Nephron progenitor cell (in vitro differentiated cells): Measurements from ENCODE around the gene RERE.
A peak's percentile ranks its signal among the peaks of the same experiment; 100 is the strongest.

Experiments
- DNase-seq: peaks from one replicate; pipeline ENCODE4 v3.0.0; 2021
- H3K27ac Mint-ChIP-seq: 2 replicates; pipeline ENCODE4 v1.8.0; 2021; ENCODE audit warnings: mild to moderate bottlenecking, moderate library complexity, mixed read lengths
- H3K27me3 Mint-ChIP-seq: 2 replicates; pipeline ENCODE4 v1.8.0; 2021; ENCODE audit warnings: mild to moderate bottlenecking, low read depth, mixed read lengths; ENCODE audit not compliant: poor library complexity
- H3K36me3 Mint-ChIP-seq: 2 replicates; pipeline ENCODE4 v1.8.0; 2021; ENCODE audit warnings: low read depth, mixed read lengths
- H3K4me1 Mint-ChIP-seq: 2 replicates; pipeline ENCODE4 v1.8.0; 2021; ENCODE audit warnings: mixed read lengths
- H3K4me3 Mint-ChIP-seq: 2 replicates; pipeline ENCODE4 v1.8.0; 2021; ENCODE audit warnings: mild to moderate bottlenecking, moderate library complexity, mixed read lengths
- H3K9me3 Mint-ChIP-seq: 2 replicates; pipeline ENCODE4 v1.8.0; 2021; ENCODE audit warnings: mild to moderate bottlenecking, moderate library complexity, mixed read lengths
- CTCF ChIP-seq: fragments of 200-600 bp; sonication (generic); IDR thresholded peaks from 2 replicates; pipeline ENCODE4 v1.5.0; 2021; ENCODE audit warnings: antibody characterized with exemption

RERE gene

GRCh38 chr1:8540971-8541370 lies 276.5 kb downstream of the RERE start:
- Mint-ChIP-seq H3K9me3 (peaks cover 15% of the 10 kb centered on the region), H3K4me1 (peaks cover 45% of the 10 kb centered on the region), H3K4me3 (no peak overlapping the region), H3K27ac (peak overlapping the region; percentile 94), H3K36me3 (peaks cover 70% of the 10 kb centered on the region), H3K27me3 (no peaks in the 10 kb centered on the region)
- DNase-seq: no peak
- TF ChIP-seq CTCF: no peak

GRCh38 chr1:8540261-8540941 lies 277.0 kb downstream of the RERE start:
- Mint-ChIP-seq H3K27ac (peak overlapping the region; percentile 94), H3K36me3 (peaks cover 69% of the 10 kb centered on the region), H3K9me3 (peaks cover 14% of the 10 kb centered on the region), H3K4me3 (peak overlapping the region; percentile 1), H3K4me1 (peaks cover 49% of the 10 kb centered on the region), H3K27me3 (no peaks in the 10 kb centered on the region)
- DNase-seq: no peak
- TF ChIP-seq CTCF: no peak

GRCh38 chr1:8539683-8540082 lies 277.8 kb downstream of the RERE start:
- peaks cover 65% of the 10 kb centered on the region for H3K36me3 Mint-ChIP-seq
- peak overlapping the region; percentile 90 for H3K27ac Mint-ChIP-seq

DNA sequence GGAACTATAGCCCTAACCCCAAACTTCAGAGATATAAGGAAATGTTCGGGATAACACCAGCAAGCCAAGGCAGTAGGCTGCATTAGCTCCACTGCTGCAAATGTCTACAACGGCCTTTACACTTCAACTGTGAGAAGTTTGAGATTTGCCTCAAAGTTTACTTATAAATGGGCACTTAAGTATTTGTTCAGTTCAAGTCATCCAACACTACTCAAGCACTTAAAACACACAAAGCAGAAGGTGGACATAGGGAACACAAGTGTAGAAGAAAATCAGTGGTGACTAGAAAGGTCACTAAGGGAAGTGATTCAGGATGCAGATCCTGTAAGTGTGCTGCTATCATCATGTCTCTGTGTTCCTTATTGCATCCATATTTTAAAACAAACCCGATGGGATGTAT lies 278.9 kb downstream of the RERE start:
- H3K4me3 Mint-ChIP-seq: no peak overlapping the region
- peaks cover 61% of the 10 kb centered on the region for H3K36me3 Mint-ChIP-seq
- H3K27ac Mint-ChIP-seq: peak overlapping the region; percentile 24
- H3K27me3 Mint-ChIP-seq: no peaks in the 10 kb centered on the region
- no peak for DNase-seq
- TF ChIP-seq CTCF: no peak
- H3K9me3 Mint-ChIP-seq: no peaks in the 10 kb centered on the region
- H3K4me1 Mint-ChIP-seq: peaks cover 51% of the 10 kb centered on the region

More at GRCh38 chr1:8539683-8540082, 277.8 kb downstream of the RERE start:
- H3K27me3 Mint-ChIP-seq: no peaks in the 10 kb centered on the region
- TF ChIP-seq CTCF: no peak
- peaks cover 51% of the 10 kb centered on the region for H3K4me1 Mint-ChIP-seq
- no peak for DNase-seq
- peaks cover 7% of the 10 kb centered on the region for H3K9me3 Mint-ChIP-seq
- no peak overlapping the region for H3K4me3 Mint-ChIP-seq

DNA sequence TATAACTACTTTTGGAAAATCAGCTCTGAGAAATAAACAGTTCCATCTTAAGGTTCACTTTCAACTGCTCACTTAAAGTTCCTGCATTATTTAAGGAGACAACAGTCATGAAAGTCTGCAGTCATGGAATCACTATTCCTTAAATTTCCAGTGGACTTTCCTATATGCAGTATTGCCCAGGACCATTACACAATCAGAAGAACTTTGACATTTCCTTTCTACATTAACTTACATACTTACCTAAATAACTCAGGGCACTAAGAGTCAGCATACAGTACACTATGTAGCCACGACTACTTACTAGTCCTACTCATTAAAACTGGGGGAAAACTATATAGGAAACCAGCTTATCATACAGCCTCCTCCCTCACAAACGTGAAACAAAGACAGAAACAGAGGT lies 279.4 kb downstream of the RERE start:
- peaks cover 61% of the 10 kb centered on the region for H3K36me3 Mint-ChIP-seq
- no peak for TF ChIP-seq CTCF
- no peak for DNase-seq
- peak overlapping the region; percentile 24 for H3K27ac Mint-ChIP-seq
- H3K4me3 Mint-ChIP-seq: no peak overlapping the region
- peaks cover 51% of the 10 kb centered on the region for H3K4me1 Mint-ChIP-seq
- H3K27me3 Mint-ChIP-seq: no peaks in the 10 kb centered on the region
- no peaks in the 10 kb centered on the region for H3K9me3 Mint-ChIP-seq

DNA sequence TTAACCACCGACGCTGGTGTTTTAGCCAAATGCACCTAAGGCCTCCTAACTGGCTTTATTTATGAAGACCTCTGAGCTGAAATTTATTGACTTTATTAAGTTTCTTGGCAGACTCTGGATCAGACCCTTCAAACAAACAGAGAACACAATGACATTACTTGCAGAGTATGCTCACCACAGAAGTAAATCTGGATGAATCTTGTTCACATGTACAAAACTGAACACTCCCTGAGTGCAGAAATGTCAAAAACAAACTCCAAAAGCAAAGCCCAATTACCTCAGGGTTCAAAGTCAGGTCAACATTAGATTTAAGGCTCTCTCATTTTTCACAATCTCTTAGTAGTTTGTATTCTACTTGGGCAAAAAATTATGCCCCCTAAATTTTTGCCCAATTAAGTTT lies 280.9 kb downstream of the RERE start:
- no peak for TF ChIP-seq CTCF
- no peak for DNase-seq
- H3K4me3 Mint-ChIP-seq: no peak overlapping the region
- no peaks in the 10 kb centered on the region for H3K9me3 Mint-ChIP-seq
- peaks cover 44% of the 10 kb centered on the region for H3K4me1 Mint-ChIP-seq
- H3K27ac Mint-ChIP-seq: no peak overlapping the region
- H3K36me3 Mint-ChIP-seq: peaks cover 66% of the 10 kb centered on the region
- no peaks in the 10 kb centered on the region for H3K27me3 Mint-ChIP-seq
